ENCODE results near the gene IRF6.

Gene IRF6

DNA sequence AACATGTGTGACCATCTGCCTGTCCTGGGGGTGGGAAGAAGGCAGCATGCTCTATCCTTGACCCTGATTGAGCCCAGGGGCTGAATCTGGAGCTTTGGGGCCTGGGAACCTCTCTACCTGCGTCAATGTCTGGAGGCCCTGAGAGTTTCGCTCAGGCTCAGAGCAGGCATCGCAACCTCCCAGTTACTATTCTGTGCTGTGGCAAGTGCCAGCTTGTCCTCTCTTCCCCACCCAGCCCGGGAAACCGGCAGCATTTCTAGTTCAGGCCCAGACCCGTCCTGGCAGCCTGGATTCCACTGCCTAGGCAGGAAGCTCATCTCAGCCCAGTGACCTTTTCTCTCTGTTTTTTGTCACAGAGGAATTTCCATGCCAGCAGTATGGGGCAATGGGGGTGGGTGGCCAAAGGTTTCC is 10.0 kb upstream of the IRF6 start:
- H3K4me3 Mint-ChIP-seq, result no peak overlapping the region
- no peaks in the 10 kb centered on the region for H3K36me3 Mint-ChIP-seq (ENCODE audit: insufficient read depth)
- DNase-seq (no peak), ATAC-seq (replicated peaks) (no peak)
- peaks cover 14 to 42% of the 10 kb centered on the region in 2 donors for H3K27me3 Mint-ChIP-seq
- H3K27ac Mint-ChIP-seq, result no peak overlapping the region
- no peaks in the 10 kb centered on the region for H3K4me1 Mint-ChIP-seq (ENCODE audit: low read depth in 2 of 2)
- H3K9me3 Mint-ChIP-seq, result no peaks in the 10 kb centered on the region

DNA sequence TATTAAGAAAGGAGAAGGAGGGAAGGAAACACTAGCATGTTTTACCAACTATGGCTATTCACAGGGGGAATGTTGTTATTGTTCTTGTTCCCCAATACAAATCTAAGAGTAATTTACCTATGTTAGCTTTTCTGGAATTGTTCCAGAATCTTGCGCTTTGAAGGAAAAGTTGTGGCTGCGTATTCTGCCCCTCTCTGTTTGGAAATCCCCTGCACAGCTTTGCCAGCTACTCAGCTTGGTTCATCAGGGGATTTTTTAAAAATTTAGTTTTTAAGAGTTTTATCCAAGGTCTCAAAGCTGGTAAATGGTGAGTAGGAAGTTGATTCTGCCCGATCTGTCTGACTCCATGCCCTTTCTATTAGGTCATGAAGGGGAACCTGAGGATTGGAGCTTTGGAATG is 9.5 kb upstream of the IRF6 start:
- ATAC-seq (replicated peaks) (no peak), DNase-seq (no peak)
- Mint-ChIP-seq H3K4me1 (ENCODE audit: low read depth in 2 of 2) (no peaks in the 10 kb centered on the region), H3K36me3 (ENCODE audit: insufficient read depth) (no peaks in the 10 kb centered on the region), H3K27me3 (peaks cover 9 to 38% of the 10 kb centered on the region in 2 donors), H3K4me3 (no peak overlapping the region), H3K27ac (no peak overlapping the region), H3K9me3 (no peaks in the 10 kb centered on the region)

DNA sequence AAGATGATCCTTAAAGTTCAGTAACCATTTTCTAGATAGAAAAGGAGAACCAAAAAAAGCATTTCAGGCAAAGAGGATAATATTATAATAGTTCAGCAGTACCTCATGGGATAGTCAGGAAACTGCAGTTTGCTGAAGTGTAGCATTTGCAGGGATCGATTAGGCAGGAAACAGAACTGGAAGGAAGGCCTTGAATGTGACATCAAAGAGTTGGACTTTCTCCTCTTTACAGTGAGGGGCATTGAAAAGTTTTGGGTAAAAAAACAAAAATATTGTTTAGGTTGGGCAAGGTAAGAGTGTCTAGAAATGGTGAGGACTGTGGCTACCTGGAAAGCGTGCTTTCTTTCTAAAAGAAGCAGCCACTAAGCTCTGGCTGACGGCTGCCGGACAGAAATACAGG is 8.0 kb upstream of the IRF6 start:
- Mint-ChIP-seq H3K4me3 (no peak overlapping the region), H3K27ac (no peak overlapping the region), H3K4me1 (ENCODE audit: low read depth in 2 of 2) (no peaks in the 10 kb centered on the region), H3K9me3 (no peaks in the 10 kb centered on the region), H3K27me3 (peaks cover 6 to 23% of the 10 kb centered on the region in 2 donors), H3K36me3 (ENCODE audit: insufficient read depth) (no peaks in the 10 kb centered on the region)
- ATAC-seq (replicated peaks), result no peak
- no peak for DNase-seq

GRCh38 chr1:209810783-209811182 is 4.8 kb upstream of the IRF6 start:
- Mint-ChIP-seq H3K36me3 (ENCODE audit: insufficient read depth) (peaks cover 3% of the 10 kb centered on the region), H3K27ac (no peak overlapping the region), H3K4me3 (no peak overlapping the region), H3K4me1 (ENCODE audit: low read depth in 2 of 2) (peaks cover 0 to 5% of the 10 kb centered on the region in 2 donors), H3K27me3 (no peaks in the 10 kb centered on the region), H3K9me3 (no peaks in the 10 kb centered on the region)
- ATAC-seq (replicated peaks) (no peak), DNase-seq (no peak)

- Mint-ChIP-seq H3K4me3 (no peak overlapping the region), H3K4me1 (ENCODE audit: low read depth in 2 of 2) (peaks cover 0 to 10% of the 10 kb centered on the region in 2 donors), H3K9me3 (no peaks in the 10 kb centered on the region), H3K27ac (no peak overlapping the region), H3K36me3 (ENCODE audit: insufficient read depth) (peaks cover 3% of the 10 kb centered on the region), H3K27me3 (peaks cover 0 to 10% of the 10 kb centered on the region in 2 donors)
- DNase-seq (no peak), ATAC-seq (replicated peaks) (no peak)
Observed at GRCh38 chr1:209809611-209810010, 3.7 kb upstream of the IRF6 start.

GRCh38 chr1:209808059-209808581 is 2.2 kb upstream of the IRF6 start:
- Mint-ChIP-seq H3K27me3 (peaks cover 0 to 20% of the 10 kb centered on the region in 2 donors), H3K9me3 (no peaks in the 10 kb centered on the region), H3K4me3 (no peak overlapping the region), H3K36me3 (ENCODE audit: insufficient read depth) (peaks cover 3% of the 10 kb centered on the region), H3K27ac (no peak overlapping the region), H3K4me1 (ENCODE audit: low read depth in 2 of 2) (peaks cover 0 to 10% of the 10 kb centered on the region in 2 donors)
- DNase-seq, result no peak
- ATAC-seq (replicated peaks), result no peak

GRCh38 chr1:209807509-209807908 is 1.6 kb upstream of the IRF6 start:
- no peaks in the 10 kb centered on the region for H3K9me3 Mint-ChIP-seq
- H3K27me3 Mint-ChIP-seq, result peaks cover 0 to 21% of the 10 kb centered on the region in 2 donors
- DNase-seq (no peak), ATAC-seq (replicated peaks) (no peak)
- no peak overlapping the region for H3K4me3 Mint-ChIP-seq
- no peak overlapping the region for H3K27ac Mint-ChIP-seq
- peaks cover 0 to 10% of the 10 kb centered on the region in 2 donors for H3K4me1 Mint-ChIP-seq (ENCODE audit: low read depth in 2 of 2)
- peaks cover 3% of the 10 kb centered on the region for H3K36me3 Mint-ChIP-seq (ENCODE audit: insufficient read depth)

DNA sequence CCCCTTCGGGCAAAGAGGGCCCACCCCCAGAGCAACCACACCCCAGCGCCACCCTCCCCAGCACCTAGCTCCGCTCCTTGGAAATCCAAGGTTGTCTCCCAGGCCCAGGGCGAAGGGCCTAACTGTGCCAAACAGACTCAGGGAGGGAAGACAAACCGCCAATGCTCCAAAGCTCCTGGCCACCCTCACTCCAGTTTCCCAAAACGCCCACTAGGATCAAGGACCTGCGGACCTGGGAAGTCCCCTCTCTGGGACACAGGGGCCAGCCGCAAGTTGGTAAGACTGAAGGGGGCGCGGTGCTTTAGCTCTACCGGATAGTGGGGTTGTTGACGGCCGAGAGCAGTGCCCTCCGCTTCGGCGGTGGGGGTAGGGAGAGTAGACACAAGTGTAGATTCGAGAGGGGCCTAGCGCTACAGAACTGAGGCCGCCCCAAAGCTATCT is 581 bp downstream of the IRF6 start:
- no peak for DNase-seq
- Mint-ChIP-seq H3K27ac (peak overlapping the region in 1 of 2 donors; percentile 92), H3K9me3 (no peaks in the 10 kb centered on the region), H3K27me3 (peaks cover 13 to 31% of the 10 kb centered on the region in 2 donors), H3K36me3 (ENCODE audit: insufficient read depth) (peaks cover 3% of the 10 kb centered on the region), H3K4me3 (peak overlapping the region; percentile 28 to 95), H3K4me1 (ENCODE audit: low read depth in 2 of 2) (peaks cover 0 to 10% of the 10 kb centered on the region in 2 donors)
- no peak for ATAC-seq (replicated peaks)

DNA sequence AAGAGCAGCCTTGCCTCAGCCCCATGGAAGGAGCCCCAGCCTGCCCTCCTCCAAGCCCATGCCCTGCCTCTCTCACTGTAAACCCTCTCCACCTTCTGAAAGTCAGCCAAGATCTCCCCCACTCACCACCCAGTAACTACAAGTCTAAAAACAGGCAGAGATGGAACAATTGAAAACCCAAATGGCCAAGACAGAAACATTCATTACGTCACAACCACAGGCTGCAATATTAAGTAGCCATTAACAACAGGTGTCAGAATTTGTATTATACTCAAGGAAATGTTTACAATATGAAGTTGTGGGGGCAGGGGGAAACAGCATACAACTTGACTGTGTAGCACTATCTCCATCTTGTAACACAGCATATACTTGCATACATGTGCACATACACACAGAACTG is 2.4 kb downstream of the IRF6 start:
- H3K36me3 Mint-ChIP-seq (ENCODE audit: insufficient read depth), result peaks cover 5% of the 10 kb centered on the region
- no peak overlapping the region for H3K4me3 Mint-ChIP-seq
- peaks cover 13 to 31% of the 10 kb centered on the region in 2 donors for H3K27me3 Mint-ChIP-seq
- ATAC-seq (replicated peaks) (no peak), DNase-seq (no peak)
- no peaks in the 10 kb centered on the region for H3K9me3 Mint-ChIP-seq
- peaks cover 0 to 10% of the 10 kb centered on the region in 2 donors for H3K4me1 Mint-ChIP-seq (ENCODE audit: low read depth in 2 of 2)
- no peak overlapping the region for H3K27ac Mint-ChIP-seq

DNA sequence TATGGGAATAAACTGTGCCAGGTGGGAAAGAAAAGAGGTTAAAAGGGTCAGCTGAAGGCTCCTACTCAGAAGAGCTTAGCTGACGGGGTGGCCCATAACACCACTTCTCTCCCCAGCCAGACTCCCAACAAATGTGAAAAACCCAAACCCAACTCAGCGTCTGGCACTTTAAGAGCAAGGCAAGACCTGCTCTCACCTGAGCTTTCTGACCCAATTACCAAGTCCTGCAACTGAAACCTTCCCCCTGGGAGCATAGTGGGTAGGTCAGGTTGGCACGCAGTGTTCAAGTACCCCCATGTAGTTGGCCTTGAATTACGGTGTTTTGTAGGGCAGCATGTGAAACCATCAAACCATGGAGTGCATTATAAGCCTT is 3.2 kb downstream of the IRF6 start:
- Mint-ChIP-seq H3K4me1 (ENCODE audit: low read depth in 2 of 2) (peaks cover 0 to 10% of the 10 kb centered on the region in 2 donors), H3K27ac (no peak overlapping the region), H3K36me3 (ENCODE audit: insufficient read depth) (peaks cover 7% of the 10 kb centered on the region), H3K4me3 (no peak overlapping the region), H3K9me3 (no peaks in the 10 kb centered on the region), H3K27me3 (peaks cover 20 to 38% of the 10 kb centered on the region in 2 donors)
- DNase-seq (no peak), ATAC-seq (replicated peaks) (no peak)

DNA sequence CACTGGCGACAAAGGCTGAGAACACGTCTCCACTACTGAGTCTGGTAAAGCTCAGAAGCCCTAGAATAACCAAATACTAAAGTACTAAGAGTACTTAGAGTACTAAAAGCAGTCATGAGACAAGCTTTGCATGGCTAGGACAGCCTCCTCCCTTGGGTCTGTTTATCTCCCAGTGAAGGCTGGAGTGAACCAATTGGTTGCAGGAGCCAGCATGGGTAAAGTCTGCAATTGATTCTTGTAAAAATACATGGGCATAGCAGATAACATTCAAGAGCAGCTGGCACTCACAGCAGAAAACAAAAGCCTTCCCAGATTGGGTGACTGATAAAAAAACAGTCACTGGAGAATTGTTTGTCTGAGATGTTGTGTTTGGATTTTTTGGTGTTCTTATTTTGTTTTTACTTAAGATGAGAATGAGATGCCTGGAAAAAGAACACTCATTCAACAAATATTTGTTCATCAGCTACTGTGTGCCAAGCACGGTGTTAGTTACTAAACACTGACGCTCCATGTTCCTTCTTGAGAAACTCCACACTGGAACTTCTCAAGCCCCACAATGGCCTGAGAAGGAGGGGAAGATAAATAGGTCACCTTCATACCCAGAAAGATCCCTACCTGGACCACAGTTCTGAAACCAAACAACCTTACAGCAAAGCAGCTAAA is 3.7 kb downstream of the IRF6 start:
- Mint-ChIP-seq H3K4me3 (no peak overlapping the region), H3K4me1 (ENCODE audit: low read depth in 2 of 2) (peaks cover 0 to 10% of the 10 kb centered on the region in 2 donors), H3K9me3 (no peaks in the 10 kb centered on the region), H3K27me3 (peaks cover 22 to 40% of the 10 kb centered on the region in 2 donors), H3K36me3 (ENCODE audit: insufficient read depth) (peaks cover 7% of the 10 kb centered on the region), H3K27ac (no peak overlapping the region)
- no peak for ATAC-seq (replicated peaks)
- DNase-seq, result no peak

DNA sequence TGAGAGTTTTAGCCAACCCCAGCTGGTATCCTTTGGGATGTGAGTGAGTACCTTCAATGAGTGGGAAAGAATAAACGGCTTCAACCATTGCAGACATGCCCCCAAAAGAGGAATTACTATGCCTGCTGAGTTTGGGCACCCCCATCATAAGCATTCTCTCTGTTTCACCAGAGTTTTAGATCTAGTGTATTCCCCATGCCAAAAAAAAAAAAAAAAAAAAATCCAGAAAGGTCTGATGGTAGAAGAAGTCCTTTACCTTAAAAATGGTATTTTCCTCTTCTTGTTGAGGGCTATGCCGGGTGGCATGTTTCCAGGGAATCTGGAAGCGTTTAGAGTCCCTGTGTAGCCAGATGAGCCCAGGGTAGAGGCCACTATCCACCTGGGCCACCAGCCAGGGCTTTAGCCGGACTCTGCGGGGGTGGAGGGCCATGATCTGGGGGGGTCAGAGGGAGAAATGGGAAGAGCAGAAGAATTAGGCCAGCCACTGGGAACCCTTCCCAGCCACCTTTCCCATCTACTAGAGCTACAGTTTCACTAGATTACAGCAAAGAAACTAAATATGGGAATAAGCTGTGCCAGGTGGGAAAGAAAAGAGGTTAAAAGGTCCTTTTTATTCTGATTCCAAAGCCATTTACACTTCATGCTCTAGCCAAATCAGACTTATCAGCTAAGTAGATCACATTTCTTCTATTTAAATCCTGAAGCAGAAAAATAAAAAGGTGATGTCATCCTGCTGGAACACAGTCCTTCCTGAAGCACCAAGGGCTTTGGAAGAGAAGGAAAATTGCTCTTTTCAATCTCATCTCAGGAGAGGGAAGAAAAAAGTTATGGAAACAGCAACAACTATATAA is 4.7 kb downstream of the IRF6 start:
- DNase-seq (no peak), ATAC-seq (replicated peaks) (no peak)
- Mint-ChIP-seq H3K27ac (no peak overlapping the region), H3K4me1 (ENCODE audit: low read depth in 2 of 2) (peaks cover 5 to 9% of the 10 kb centered on the region in 2 donors), H3K9me3 (no peaks in the 10 kb centered on the region), H3K27me3 (peaks cover 28 to 48% of the 10 kb centered on the region in 2 donors), H3K4me3 (no peak overlapping the region), H3K36me3 (ENCODE audit: insufficient read depth) (peaks cover 6% of the 10 kb centered on the region)

DNA sequence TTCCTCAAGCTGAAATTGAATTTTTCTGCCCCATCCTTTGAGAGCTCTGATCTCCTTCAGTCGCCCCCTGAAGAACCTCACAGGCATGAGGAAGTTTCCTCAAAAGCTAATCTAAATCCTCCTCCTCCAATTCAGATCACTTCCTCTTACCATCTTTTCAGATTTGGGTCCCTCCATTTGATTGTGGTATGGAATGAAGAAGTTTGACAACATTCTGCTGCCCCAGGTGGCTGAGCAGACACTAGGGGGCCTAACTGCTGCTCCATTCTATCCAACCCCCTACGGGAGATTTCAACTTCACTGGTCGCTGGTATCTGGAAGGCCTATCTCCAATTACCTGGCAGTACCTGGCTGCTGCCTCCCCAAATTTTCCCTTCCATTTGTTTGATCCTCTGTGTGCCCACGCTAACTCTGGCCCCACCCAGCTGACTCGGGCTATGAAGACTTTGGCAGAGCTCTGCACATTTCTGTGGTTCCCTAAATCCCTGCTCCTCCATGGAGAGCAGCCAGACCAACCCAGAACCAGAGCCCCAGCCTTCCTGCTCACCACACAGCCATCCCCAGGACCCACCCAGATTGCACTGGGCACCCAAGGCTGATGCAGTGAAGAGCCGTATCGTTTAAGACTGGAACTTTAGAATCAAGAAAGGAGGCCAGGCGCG is 7.8 kb downstream of the IRF6 start:
- Mint-ChIP-seq H3K27ac (no peak overlapping the region), H3K4me1 (ENCODE audit: low read depth in 2 of 2) (peaks cover 0 to 7% of the 10 kb centered on the region in 2 donors), H3K36me3 (ENCODE audit: insufficient read depth) (peaks cover 4% of the 10 kb centered on the region), H3K27me3 (peaks cover 57 to 58% of the 10 kb centered on the region in 2 donors), H3K4me3 (no peak overlapping the region), H3K9me3 (no peaks in the 10 kb centered on the region)
- DNase-seq, result no peak
- ATAC-seq (replicated peaks), result no peak

All from effector memory CD8-positive, alpha-beta T cell (primary cell).